NCI-H524 (cell line): ENCODE data around the gene PRPH2.
"Not testable (repeated sequence)": the region's sequence is repeated elsewhere in the genome, so short reads cannot be mapped to it uniquely, and the experiment has no call there.

ENCODE experiments used
- DNase-seq, 2 experiments: peaks; one replicate each; lab custom pipeline; 2025; lab: John Stamatoyannopoulos, UW

PRPH2 gene

DNA sequence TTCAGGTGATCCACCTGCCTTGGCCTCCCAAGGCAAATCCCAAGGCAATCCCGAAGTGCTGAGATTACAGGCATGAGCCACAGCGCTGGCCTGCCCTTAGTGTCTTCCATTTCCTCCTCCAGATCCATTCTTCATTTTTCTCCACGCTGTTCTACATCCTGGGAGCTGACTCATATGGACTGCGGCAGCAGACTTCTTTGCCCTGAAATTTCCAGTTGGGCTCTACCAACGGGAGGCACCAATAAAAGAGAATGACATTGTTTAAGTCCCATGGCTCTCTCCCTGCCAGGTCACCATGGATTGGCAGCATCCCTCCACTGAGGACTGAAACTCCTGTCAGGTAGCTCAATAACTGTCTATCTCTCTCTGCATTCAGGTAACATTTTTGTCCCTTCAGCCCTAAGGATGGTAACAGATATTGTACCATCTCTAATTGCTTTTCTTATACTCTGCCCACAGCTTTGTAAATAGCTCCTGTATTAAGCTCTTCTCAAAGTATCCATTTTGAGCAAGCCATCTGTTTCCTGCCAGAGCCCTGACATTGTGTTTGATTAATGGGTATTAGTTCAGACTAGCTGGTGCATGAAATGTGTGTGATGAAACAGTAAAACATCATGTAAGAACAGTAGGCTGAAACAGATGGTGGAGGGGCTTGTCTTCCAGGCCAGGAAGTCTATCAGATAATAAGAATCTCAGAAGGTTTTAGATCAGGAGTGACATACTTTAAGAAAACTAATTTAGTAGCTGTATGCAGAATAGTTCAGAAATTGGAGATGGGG is 19.9 kb upstream of the PRPH2 start:
- DNase-seq = peak; percentile 92 to 99

GRCh38 chr6:42740725-42741124 is 18.3 kb upstream of the PRPH2 start:
- no peak for DNase-seq

GRCh38 chr6:42735976-42736375 is 13.6 kb upstream of the PRPH2 start:
- no peak for DNase-seq

DNA sequence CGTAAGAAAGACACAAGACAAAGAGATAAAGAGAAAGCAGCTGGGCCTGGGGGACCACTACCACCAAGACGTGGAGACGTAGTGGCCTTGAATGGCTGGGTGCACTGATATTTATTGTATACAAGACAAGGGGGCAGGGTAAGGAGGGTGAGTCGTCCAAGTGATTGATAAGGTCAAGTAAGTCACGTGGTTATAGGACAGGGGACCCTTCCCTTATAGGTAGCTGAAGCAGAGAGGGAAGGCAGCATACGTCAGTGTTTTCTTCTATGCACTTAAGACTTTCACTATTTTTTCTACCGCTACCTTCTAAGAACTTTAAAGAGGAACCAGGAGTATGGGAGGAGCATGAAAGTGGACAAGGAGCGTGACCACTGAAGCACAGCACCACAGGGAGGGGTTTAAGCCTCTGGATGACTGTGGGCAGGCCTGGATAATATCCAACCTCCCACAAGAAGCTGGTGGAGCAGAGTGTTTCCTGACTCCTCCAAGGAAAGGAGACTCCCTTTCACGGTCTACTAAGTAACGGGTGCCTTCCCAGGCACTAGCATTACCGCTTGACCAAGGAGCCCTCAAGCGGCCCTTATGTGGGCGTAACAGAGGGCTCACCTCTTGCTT is 11.6 kb upstream of the PRPH2 start:
- DNase-seq = not testable (repeated sequence)

DNA sequence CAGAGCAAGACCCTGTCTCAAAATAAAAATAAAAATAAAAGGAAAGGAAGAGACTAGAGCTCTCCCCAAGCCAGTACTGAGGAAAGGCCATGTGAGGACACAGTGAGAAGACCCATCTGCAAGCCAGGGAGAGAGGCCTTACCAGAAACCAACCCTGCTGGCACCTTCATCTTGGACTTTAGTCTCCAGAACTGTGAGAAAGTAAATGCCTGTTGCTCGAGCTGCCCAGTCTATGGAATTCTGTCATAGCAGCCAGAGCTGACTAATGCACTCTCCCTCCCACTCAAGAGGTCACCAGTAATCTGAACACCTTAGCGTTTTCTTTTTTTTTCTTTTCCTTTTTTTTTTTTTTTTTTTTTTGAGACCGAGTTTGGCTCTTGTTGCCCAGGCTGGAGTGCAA is 7.3 kb upstream of the PRPH2 start:
- DNase-seq = no peak

DNA sequence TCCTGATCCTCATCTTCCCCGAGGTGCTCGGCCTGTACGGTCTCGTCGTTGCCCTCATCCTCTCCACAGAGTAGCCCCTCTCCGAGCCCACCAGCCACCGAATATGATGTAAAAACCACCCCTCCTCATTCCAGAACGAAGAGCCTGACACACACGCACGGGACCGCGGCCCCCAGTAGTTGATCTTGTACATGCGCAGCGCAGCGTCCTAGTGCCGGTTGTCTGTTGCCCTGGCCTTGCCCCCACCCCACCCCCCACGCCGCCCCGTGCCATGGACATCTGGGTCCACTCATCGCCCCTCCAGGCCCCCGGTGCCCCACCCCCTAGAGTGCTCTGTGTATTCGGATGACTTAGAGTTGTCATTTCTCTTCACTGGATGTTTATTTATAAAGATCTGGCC is 5.2 kb upstream of the PRPH2 start:
- peak; percentile 49 to 69 for DNase-seq

- DNase-seq = peak; percentile 49 to 62
Measured at GRCh38 chr6:42727087-42727611, 4.8 kb upstream of the PRPH2 start.

DNA sequence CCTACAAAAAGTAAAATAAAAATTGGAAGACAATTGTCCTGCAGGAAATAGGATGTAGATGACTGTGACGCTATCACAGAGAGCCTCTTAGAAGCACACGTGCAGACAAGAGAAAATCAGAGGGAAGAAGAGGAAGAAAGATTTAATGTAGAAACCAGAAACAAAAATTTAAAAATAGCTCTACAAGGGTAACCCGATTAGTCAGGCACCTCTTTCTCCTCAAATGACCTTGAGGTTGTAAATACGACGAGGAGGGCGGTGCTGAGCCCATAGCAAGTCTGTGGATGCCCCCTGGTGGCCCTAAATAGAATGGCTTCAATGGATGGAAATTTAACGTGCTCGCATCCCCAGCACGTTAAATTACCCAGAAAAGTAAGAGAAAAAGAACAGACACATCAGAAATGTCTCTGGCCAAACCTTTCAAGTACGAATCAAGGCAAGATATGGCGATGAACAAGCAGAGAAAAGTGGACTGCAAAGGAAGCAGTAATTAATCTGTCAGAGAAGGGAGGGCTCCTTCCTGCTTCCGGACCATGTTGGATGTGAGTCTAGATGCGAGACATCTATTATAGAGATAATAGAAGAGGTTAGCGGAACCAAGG is 4.2 kb upstream of the PRPH2 start:
- peak; percentile 82 to 84 for DNase-seq

DNA sequence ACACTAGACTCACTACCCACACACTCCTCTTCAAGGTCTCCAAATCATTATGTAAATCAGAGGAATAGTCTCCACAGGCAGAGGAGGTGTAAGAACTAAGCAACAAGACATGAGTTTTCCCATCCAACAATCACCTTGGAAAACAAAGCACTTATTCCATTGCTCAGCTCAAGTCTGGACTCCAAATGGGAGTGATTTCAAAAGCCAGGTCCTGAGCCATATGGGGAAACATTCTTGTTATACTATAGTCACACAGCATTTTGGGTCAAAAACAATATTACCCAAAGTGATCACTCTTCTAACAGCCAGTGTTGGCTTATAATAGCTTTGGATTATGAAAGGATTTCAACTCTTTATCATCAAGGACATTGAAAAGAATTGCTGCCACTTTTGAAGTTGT is 3.6 kb upstream of the PRPH2 start:
- DNase-seq = no peak

- DNase-seq = no peak
Measured at GRCh38 chr6:42724825-42725224, 2.4 kb upstream of the PRPH2 start.

- no peak for DNase-seq
Measured at GRCh38 chr6:42720739-42721138, 1.7 kb downstream of the PRPH2 start.

GRCh38 chr6:42715871-42716270 is 6.5 kb downstream of the PRPH2 start:
- no peak for DNase-seq

GRCh38 chr6:42714098-42714761 is 8.2 kb downstream of the PRPH2 start:
- DNase-seq = no peak

DNA sequence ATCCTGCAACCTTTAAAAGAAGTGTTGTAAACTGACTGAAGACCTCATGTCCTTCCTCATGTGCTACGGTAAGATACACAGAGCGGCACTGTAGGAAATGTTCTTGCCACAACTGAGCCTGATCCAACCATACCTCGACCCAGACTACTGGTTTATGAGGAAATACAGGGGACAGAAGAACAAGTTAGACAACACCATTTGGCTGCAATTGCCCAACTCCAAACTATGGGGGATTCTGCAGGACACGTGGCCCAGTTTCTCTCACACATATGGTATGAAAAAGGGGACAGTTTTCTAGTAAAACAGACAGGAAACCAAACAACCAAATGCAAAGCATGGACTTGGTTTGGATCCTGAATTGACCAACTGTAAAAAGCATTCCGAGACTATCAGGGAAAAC is 10.5 kb downstream of the PRPH2 start:
- no peak for DNase-seq

DNA sequence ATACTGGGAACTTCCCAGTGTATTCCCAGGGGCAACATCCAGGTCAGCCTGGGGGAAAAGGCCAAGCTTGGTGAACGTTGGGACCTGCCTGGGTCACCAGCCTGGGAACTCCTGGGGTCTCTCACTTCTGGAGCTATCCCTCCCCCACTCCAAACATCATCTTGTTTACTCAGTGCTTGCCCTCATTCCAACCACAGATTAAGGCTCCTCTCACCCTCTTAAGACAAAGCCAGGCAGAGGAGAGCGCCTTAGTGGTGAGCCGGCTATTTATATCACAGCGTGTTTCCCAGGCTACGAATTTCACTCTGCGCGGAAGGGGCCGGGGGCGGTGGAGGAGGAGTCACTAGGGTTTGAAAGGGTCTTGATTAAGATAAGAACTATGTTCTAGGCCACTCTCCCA is 12.1 kb downstream of the PRPH2 start:
- DNase-seq = no peak

GRCh38 chr6:42709871-42710270 is 12.5 kb downstream of the PRPH2 start:
- DNase-seq = no peak

DNA sequence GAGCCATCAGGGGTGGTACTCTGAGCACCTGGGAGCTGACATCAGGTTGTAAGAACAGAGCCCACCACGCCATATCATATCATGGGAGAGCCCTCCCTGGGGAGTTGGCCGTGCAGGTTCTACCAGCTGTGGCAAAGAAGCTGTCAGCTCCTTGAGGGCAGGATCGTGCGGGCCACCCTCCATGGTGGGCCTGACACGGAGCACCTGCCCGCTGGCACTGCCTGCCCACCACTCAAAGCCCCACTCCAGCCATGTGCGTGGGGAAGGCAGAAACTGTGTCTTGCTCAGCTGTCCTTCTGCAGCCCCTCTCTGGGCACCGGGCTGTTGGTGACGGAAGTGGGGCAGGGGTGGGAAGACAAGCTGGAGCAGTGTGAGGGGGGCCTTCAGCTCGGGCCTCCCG is 14.3 kb downstream of the PRPH2 start:
- DNase-seq = no peak

GRCh38 chr6:42707595-42707994 is 14.8 kb downstream of the PRPH2 start:
- DNase-seq = no peak

DNA sequence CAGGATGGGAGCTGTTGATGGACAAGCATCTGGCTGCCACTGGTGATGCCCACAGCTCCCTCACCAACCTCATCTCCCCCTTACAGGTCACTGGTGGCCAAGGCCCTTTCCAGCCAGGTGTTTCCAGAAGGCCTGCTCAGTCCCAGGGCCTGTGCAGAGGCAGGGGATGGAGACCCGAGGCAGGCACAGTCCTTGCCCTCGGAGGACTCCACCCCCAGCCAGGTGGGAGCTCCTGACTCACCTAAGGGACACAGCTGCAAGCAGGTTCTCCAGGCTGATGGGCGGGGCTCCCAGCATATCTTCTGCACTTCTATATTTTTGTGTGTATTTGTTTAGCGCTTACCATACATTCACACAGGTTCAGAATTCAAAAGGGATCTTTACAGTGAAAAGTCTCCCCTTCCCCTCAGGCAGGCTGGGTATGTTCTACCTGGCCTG is 17.4 kb downstream of the PRPH2 start:
- no peak for DNase-seq

DNA sequence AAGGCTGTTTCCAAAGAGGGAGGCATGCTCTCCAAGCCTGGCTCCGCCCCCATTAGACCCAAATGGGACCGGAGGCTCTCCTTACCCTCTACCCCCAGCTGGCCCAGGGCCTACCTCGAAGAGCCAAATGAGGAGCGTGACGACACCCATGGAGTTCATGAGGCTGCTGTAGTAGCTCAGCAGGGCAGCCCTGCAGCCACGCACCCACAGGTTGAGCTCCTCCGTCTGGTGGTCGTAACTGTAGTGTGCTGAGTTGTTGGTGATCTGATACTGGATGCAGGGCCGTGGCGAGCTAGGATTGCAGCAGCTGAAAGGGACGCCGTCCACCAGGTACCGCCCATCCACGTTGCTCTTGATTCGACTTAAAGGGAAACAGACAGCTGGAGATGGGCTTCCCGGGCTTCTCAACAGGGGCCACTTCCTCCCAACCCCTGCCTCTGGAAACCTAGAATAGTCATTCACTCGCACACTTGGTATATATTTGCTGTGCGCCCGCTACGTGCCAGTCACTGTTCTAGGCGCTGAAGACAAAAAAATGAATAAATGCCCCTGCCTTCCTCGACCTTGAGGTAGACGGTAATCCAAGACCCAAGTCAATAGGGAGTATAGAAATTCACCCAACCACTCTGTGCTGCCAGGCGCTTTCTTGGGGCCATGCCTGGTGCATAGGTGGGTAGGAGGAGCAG is 18.0 kb downstream of the PRPH2 start:
- DNase-seq = no peak

GRCh38 chr6:42702786-42703185 is 19.6 kb downstream of the PRPH2 start:
- DNase-seq = not testable (repeated sequence)

DNA sequence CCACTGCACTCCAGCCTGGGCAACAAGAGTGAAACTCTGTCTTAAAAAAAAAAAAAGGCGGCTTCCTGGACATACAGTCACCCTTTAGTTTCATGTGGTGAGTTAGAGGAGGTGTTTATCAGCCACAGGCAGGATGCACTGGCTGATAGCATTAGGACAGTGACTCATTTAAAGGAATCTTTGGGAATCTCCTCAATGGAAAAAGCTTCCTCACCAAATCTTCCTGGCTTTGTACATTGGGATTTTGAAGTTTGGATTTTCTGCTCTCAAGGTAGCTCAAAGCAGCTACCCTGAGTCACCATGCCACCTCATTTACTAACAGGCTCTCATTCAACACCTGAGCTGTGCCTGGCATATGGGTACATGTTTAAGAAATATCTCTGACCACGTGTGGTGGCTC is 20.2 kb downstream of the PRPH2 start:
- no peak for DNase-seq
